ENCODE measurements around the gene APOBEC3G.

DNA sequence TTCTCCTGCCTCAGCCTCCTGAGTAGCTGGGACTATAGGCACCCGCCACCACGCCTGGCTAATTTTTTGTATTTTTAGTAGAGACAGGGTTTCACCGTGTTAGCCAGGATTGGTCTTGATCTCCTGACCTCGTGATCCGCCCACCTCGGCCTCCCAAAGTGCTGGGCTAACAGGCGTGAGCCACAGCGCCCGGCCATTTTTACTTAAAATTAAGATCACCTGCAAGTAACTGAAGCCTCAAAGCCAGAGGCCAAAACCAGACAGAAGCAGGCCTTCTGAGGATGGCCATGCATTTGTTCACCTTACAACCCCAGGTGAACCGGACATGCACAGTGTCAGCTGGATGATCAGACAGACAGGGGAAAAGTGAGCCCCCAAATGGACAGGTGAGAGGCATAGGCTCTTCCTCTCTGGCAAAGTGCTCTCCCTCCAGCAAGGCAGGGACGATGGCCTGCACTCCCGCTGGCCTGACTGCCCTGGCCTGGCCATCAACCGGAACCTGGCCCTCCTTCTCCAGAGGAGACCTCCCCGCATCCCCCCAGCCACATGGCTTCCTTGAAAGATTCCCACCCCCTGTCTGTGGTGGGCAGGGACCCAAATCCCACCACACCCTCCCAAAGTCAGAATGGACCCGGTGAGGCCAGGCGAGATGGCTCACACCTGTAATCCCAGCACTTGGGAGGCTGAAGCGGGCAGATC lies 45.8 kb downstream of the APOBEC3G start:
- TF ChIP-seq, protein P1, sequence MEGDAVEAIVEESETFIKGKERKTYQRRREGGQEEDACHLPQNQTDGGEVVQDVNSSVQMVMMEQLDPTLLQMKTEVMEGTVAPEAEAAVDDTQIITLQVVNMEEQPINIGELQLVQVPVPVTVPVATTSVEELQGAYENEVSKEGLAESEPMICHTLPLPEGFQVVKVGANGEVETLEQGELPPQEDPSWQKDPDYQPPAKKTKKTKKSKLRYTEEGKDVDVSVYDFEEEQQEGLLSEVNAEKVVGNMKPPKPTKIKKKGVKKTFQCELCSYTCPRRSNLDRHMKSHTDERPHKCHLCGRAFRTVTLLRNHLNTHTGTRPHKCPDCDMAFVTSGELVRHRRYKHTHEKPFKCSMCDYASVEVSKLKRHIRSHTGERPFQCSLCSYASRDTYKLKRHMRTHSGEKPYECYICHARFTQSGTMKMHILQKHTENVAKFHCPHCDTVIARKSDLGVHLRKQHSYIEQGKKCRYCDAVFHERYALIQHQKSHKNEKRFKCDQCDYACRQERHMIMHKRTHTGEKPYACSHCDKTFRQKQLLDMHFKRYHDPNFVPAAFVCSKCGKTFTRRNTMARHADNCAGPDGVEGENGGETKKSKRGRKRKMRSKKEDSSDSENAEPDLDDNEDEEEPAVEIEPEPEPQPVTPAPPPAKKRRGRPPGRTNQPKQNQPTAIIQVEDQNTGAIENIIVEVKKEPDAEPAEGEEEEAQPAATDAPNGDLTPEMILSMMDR (IDR thresholded peaks at IDR 0.05; ENCODE audit: low read length), result no peak
- no peak for TF ChIP-seq EZH2 (IDR thresholded peaks at IDR 0.05; ENCODE audit: borderline replicate concordance, low read length)
